Right renal cortex interstitium (tissue), 3 donors: ENCODE data around the gene MYBPHL. TPM values are rescaled to one million over a fixed set of nuclear protein-coding genes. Genes with fewer than 3 reads are reported as not detected.
"Not testable (repeated sequence)": the region's sequence is repeated elsewhere in the genome, so short reads cannot be mapped to it uniquely, and the experiment has no call there.

Experiments used
- DNase-seq, 3 donors: peaks; one replicate each; pipeline ENCODE4 v3.0.0-alpha.2; 2013; ENCODE audit warnings: low read depth in 3 of 3, low spot score in 2 of 3
- polyA plus RNA-seq, 3 donors: library from polyadenylated mRNA; unstranded; fragments of 120-200 nt; gene quantifications; one replicate each; pipeline ENCODE4 v1.2.1, GENCODE V29; 2013; ENCODE audit not compliant: insufficient read length in 3 of 3

Gene MYBPHL
- polyA plus RNA-seq, 3 donors: 0.08 TPM; not detected in 2

DNA sequence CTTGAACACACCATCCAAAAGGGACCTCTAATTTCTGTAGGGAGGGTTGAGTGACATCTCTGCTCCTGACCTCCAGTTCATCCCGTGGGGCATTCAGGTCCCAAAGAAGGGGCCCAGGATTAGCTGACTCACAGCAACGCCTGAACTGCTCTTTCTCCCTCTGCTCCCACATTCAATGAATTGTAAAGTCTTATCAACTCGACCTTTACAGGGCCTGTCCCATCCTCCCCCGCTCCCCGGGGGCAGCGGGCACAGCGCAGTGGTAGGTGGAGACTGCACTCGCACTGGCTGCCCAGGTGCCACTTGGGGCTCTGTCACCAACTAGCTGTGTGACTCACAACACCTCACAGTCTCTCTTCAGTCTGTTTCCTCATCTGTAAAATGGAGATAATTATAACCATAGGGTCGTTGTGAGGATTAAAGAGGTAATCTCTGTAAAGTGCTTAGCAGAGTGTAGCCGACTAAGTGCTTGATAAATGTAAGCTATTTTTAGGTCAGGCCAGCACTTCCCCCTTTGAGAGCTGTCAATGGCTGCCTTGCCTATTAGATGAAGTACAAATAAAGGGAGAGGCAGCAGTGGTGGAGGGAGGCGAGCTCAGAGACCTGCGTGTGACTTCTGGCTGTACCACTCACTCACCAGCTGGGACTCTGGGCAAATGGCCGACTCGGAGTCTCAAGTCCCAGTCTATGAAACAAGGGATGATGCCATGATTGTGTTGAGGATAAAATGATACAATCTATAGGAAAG lies 637 bp upstream of the MYBPHL start:
- no peak for DNase-seq

- DNase-seq: not testable (repeated sequence)
Measured at GRCh38 chr1:109305991-109306390, 820 bp downstream of the MYBPHL start.

DNA sequence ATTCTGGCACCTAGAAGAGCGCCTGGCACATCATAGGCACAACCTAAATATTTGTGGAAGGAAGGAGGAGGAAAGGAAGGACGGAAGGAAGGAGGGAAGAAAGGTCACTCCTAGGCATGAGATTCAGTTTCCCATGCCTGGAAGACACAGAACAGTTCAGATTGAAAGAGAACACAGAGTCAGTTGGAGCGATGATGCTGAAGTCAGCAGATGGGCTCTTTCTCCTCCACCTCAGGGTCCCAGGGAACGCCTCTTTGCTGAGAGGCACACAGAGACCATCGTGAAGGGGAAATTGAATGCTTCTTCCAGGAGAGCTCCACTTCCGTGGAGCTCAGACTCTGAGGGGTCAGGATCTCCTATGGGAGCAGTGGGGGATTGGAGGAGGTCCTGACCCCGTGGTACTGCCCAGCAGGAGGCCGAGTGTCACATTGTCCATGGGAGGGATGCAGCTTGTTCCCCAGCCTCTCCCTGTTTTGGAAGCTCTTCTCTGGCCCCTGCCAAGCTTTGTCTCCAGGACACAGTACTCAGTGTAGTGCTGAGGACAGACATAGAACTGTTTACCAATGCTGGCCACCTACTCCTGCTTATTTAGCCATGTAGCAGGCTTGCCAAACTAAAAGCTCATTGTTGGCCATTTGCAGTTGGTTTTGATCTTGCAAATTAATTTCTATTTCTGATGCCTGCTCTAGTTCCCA lies 2.4 kb downstream of the MYBPHL start:
- DNase-seq: no peak

GRCh38 chr1:109301874-109302273 lies 4.9 kb downstream of the MYBPHL start:
- DNase-seq: no peak

- no peak for DNase-seq
Measured at GRCh38 chr1:109300650-109301151, 6.1 kb downstream of the MYBPHL start.

GRCh38 chr1:109299558-109300343 lies 7.1 kb downstream of the MYBPHL start:
- no peak for DNase-seq

DNA sequence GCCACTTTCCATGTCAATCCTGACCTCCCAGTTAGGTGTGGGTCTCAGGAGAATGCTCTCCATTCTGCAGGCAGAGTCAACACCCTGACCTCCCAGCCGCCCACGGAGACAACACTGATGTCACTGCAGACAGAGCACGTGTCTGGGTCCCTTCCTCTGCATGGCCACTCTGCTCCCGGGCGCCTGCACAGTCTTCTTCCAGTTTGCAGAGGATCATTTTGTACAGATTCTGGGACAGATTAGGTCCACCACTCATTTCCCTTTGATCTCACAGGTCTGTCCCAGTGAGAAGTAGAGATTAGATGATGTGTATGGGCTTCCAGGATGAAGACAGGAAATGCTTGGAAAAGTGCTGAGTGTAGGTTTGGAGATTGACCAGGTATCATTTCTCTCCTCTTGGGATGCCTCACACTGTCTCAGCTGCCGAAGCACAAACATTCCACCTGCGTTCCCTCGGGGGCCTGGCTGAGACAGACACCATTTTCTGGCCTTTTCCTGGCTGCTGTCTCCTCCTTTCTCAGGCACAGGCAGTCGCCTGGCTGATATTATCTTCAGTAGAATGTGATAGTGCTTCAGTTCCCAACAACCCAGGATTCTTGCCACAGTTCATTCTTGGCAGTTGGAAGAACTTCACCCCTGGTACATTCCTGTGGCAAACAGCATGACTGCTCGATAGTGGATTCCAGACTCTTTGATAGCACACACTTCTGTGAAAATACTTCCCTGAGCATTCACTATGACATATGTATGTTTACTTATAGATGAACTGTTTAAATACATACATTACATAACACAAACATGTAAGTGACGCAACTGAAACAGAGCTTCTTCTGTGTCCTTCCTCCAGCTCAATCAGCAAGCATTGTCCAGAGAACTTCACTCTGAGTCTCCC lies 7.9 kb downstream of the MYBPHL start:
- DNase-seq: no peak

GRCh38 chr1:109296782-109297181 lies 10.0 kb downstream of the MYBPHL start:
- no peak for DNase-seq

DNA sequence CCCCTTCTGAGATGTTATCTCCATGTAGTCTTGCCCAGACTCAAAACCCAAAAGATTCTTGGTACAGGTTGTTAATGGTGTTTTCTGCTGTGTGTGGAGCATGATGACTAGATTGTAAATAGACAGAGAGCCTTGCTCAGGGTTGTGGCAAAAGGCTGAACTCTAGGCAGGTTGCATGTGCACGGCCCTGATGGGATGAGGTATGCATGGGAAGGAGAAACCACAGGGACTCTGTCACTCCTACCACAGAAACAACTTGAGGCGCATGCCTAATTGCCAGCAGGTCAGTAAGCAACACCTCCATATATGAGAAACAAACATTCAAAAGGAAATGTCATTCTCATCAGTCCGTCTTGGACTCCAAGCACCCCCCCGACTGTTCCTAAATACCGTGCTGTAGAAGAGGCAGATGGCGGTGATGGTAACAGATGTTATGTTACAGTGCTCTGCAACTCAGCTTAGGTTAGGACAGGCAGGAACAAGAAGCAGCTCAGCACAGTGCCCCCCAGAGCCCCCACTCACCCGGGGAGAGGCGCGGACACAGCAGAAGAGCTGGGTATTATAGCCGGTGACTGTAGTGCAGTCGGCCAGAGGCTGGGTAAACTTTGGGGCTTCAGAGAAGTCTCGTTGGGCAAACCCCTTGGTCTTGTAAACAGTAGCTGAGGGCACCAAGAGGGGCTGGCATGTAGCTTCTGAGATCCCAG lies 10.9 kb downstream of the MYBPHL start:
- no peak for DNase-seq

- DNase-seq: no peak
Measured at GRCh38 chr1:109294481-109294880, 12.3 kb downstream of the MYBPHL start.

GRCh38 chr1:109293026-109293425 lies 13.8 kb downstream of the MYBPHL start:
- DNase-seq: no peak

DNA sequence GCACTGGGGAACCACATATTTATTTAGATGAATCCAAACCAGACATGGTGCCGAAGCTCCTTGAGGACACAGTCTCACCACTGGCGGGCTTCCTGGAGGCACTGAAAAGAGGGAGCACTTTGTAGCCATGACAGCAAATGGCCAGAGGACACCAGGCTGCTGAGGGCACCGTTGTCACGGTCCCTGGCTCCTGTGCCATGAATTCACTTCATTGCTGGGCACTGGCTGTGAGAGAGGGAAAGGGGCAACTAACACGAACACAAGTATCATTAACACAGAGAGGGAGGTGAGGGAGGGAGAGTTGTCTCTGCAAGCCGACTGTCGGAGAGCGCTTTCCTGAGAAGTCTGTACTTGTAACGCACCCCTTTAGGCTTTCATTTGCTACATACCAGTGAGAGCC lies 14.4 kb downstream of the MYBPHL start:
- DNase-seq: no peak

DNA sequence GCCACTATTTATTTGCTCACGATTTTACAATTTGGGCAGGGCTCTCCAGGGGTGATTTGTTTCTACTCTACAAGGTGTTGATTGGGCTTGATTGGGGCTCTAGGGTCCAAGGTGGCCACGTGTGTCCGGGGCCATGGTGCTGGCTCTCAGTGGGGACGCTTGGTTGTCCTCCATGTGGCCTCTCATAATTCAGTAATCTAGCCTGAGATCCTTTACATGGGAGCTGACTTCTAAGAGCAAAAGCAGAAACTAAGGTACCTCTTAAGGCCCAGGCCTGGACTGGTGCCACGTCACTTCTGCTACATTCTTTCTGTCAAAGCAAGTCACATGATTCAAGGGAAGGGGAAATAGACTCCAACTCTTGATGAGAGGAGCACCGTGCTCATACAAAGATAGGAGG lies 15.8 kb downstream of the MYBPHL start:
- DNase-seq: no peak

- no peak for DNase-seq
Measured at GRCh38 chr1:109290137-109290536, 16.7 kb downstream of the MYBPHL start.

DNA sequence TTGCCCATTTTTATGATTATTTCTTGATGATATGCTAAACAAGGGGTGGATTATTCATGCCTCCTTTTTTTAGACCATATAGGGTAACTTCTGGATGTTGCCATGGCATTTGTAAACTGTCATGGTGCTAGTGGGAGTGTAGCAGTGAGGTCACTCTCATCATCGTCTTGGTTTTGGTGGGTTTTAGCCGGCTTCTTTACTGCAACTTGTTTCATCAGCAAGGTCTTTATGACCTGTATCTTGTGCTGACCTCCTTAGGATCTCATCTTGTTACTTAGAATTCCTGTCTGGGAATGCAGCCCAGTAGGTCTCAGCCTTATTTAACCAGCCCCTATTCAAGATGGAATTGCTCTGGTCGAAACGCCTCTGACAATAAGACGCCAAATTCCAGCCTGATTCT lies 20.0 kb downstream of the MYBPHL start:
- not testable (repeated sequence) for DNase-seq

- no peak for DNase-seq
Measured at GRCh38 chr1:109283748-109284600, 22.8 kb downstream of the MYBPHL start.

- peak; percentile 88 to 93 (median 91) for DNase-seq
Measured at GRCh38 chr1:109282952-109283747, 23.7 kb downstream of the MYBPHL start, which contains the start of gene PSRC1. TSS of gene PSRC1 (minus strand) at chr1:109283145.

DNA sequence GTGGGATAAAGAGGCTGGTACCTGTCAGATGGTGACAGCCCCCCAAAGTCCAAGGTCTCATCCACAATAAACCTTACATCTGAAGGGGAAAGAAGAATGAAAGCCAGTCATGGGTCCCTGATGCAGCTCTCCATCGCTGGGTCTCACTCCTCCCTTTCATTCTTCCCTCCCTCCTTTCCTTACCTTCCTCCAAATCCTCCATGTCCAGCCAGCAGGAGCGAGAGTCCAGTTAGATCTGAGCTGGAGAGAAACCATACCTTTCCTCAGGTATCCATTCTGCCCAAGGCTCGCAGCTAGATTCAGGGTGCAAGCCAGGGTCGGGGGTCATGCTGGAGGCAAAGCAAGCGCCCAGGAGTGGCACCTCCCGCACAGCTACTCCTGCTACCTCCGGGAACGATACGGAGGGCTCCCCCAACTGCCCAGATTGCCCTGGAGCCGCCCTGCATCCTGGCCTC lies 24.3 kb downstream of the MYBPHL start:
- DNase-seq: no peak
